Tibial nerve (tissue), 4 donors: Measurements from ENCODE around the gene DVL2. TPM values are rescaled to one million over a fixed set of nuclear protein-coding genes. Genes with fewer than 3 reads are reported as not detected.

Experiments used
- DNase-seq, 2 donors: peaks; one replicate each; pipeline ENCODE4 v3.0.0-alpha.2; 2019; ENCODE audit warnings: low spot score in 2 of 2
- H3K27ac ChIP-seq, 4 donors: fragments of 200-600 bp; sonication (generic) in 3 of 4; one replicate each; pipeline ENCODE4 v1.5.1; 2017 to 2019; ENCODE audit warnings: mild to moderate bottlenecking in 1 of 4
- H3K27me3 ChIP-seq, 2 donors: fragments of 200-600 bp; sonication (generic) in 1 of 2; one replicate each; pipeline versions ENCODE4 v1.5.1 to v1.6.0; 2017 to 2019
- H3K36me3 ChIP-seq, 3 donors: fragments of 200-600 bp; sonication (generic); one replicate each; pipeline ENCODE4 v1.5.1; 2018 to 2019
- H3K4me1 ChIP-seq, 4 donors: fragments of 200-600 bp; sonication (generic) in 3 of 4; one replicate each; pipeline ENCODE4 v1.5.1; 2017 to 2019
- H3K4me3 ChIP-seq, 4 donors: fragments of 200-600 bp; sonication (generic) in 3 of 4; one replicate each; pipeline ENCODE4 v1.5.1; 2017 to 2019; ENCODE audit warnings: mild to moderate bottlenecking in 1 of 4, moderate library complexity in 1 of 4
- H3K9me3 ChIP-seq, 4 donors: fragments of 200-600 bp; sonication (generic) in 3 of 4; one replicate each; pipeline ENCODE4 v1.5.1; 2017 to 2019
- EP300 ChIP-seq, 2 donors: sonication (generic); formaldehyde crosslinking; IDR thresholded peaks; one replicate each; pipeline ENCODE4 v1.6.1; 2017; ENCODE audit warnings: antibody characterized with exemption in 2 of 2, mild to moderate bottlenecking in 1 of 2
- POLR2A ChIP-seq, 2 donors: fragments of 450-650 bp; IDR thresholded peaks; one replicate each; pipeline ENCODE4 v1.6.1; 2017; ENCODE audit warnings: antibody characterized with exemption in 2 of 2, mild to moderate bottlenecking in 2 of 2, moderate library complexity in 2 of 2
- WGBS, 2 donors: methylation state at CpG; one replicate each; pipeline ENCODE4 v1.1.5; 2018; 5-methylcytosine and 5-hydroxymethylcytosine counted together
- total RNA-seq, 4 donors: library from RNA; depleted of rRNA; stranded (reverse); fragments of >200 nt; gene quantifications; one replicate each; pipeline ENCODE4 v1.1.0, GENCODE V29; 2016
- TF ChIP-seq, protein P1 (sequence below), 5 experiments: fragments of 200-600 bp in 3 of 5; fragments of 450-650 bp in 2 of 5; sonication (generic) in 3 of 5; IDR thresholded peaks; one replicate each; pipeline ENCODE4 v1.5.1; 2016 to 2019; ENCODE audit warnings: antibody characterized with exemption in 5 of 5, mild to moderate bottlenecking in 3 of 5, moderate library complexity in 2 of 5

The DVL2 gene
- total RNA-seq, 4 donors from 2014 or later, result 41.4 to 51.2 (median 46.7) TPM

DNA sequence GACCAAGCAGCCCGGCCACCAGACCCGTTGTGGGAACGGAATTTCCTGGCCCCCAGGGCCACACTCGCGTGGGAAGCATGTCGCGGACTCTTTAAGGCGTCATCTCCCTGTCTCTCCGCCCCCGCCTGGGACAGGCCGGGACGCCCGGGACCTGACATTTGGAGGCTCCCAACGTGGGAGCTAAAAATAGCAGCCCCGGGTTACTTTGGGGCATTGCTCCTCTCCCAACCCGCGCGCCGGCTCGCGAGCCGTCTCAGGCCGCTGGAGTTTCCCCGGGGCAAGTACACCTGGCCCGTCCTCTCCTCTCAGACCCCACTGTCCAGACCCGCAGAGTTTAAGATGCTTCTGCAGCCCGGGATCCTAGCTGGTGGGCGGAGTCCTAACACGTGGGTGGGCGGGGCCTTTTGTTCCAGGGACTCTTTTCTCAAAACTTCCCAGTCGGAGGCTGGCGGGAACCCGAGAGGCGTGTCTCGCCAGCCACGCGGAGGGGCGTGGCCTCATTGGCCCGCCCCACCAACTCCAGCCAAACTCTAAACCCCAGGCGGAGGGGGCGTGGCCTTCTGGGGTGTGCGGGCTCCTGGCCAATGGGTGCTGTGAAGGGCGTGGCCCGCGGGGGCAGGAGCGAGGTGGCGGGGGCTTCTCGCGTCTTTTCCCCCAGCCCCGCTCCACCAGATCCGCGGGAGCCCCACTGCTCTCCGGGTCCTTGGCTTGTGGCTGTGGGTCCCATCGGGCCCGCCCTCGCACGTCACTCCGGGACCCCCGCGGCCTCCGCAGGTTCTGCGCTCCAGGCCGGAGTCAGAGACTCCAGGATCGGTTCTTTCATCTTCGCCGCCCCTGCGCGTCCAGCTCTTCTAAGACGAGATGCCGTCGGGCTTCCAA lies 47.0 kb upstream of the DVL2 start, which contains the start of gene SLC2A4:
TSS of gene SLC2A4 (plus strand) at position 645 of the 879 bp plus-strand sequence. CDS start at position 862, 217 bp downstream.
- Histone ChIP-seq H3K36me3 (no peaks in the 10 kb centered on the region), H3K27me3 (peaks cover 0 to 20% of the 10 kb centered on the region in 2 donors), H3K4me1 (peaks cover 0 to 27% (median 13%) of the 10 kb centered on the region in 4 donors), H3K4me3 (peak within 1 kb of the TSS; percentile 5 to 59 (median 26)), H3K9me3 (no peaks in the 10 kb centered on the region), H3K27ac (peak within 1 kb of the TSS; percentile 21 to 86 (median 73))
- 1% methylated on average over 25 to 45 of the region's 71 CpGs for WGBS, 2 donors
- TF ChIP-seq EP300 (IDR thresholded peaks at IDR 0.05) (peak; percentile 51 to 70), POLR2A (IDR thresholded peaks at IDR 0.05) (peak in 1 of 2 donors; percentile 12)
- TF ChIP-seq, protein P1, sequence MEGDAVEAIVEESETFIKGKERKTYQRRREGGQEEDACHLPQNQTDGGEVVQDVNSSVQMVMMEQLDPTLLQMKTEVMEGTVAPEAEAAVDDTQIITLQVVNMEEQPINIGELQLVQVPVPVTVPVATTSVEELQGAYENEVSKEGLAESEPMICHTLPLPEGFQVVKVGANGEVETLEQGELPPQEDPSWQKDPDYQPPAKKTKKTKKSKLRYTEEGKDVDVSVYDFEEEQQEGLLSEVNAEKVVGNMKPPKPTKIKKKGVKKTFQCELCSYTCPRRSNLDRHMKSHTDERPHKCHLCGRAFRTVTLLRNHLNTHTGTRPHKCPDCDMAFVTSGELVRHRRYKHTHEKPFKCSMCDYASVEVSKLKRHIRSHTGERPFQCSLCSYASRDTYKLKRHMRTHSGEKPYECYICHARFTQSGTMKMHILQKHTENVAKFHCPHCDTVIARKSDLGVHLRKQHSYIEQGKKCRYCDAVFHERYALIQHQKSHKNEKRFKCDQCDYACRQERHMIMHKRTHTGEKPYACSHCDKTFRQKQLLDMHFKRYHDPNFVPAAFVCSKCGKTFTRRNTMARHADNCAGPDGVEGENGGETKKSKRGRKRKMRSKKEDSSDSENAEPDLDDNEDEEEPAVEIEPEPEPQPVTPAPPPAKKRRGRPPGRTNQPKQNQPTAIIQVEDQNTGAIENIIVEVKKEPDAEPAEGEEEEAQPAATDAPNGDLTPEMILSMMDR (IDR thresholded peaks at IDR 0.05), result no peak
- DNase-seq, result peak; percentile 87 to 95

DNA sequence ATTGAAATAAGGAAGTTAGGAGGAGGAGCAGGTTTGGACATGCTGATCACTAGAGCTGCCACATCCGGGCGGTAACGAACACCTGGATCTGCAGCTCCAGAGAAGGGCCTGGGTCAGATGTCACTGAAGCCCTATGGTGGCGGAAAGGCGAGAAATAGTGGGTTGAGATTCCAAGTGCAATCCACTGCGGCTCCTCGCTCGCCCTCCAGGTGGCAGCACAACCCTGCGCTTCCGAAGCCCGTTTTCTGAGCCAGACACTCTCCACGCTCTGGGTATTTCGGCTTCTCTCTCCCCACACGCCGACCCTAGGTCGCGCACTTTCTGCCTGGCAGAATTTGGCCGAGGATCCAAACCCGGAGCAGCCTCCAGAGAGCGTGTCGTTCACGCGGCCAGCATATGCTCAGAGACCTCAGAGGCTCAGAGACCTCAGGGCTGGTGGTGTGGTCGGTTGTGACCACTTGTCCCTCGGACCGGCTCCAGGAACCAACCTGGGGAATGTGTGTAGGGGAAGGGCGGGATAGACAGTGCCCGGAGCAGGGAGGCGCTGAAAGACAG lies 46.3 kb upstream of the DVL2 start:
- peaks cover 0 to 27% (median 13%) of the 10 kb centered on the region in 4 donors for H3K4me1 ChIP-seq
- 1% methylated on average over 25 to 26 of the region's 29 CpGs for whole genome bisulfite sequencing, 2 donors
- H3K27ac ChIP-seq, result peak overlapping the region; percentile 21 to 86 (median 73)
- H3K36me3 ChIP-seq, result no peaks in the 10 kb centered on the region
- TF ChIP-seq, protein P1 (IDR thresholded peaks at IDR 0.05), result peak; percentile 91 to 97 (median 95)
- TF ChIP-seq EP300 (IDR thresholded peaks at IDR 0.05), result peak in 1 of 2 donors; percentile 38
- no peak for TF ChIP-seq POLR2A (IDR thresholded peaks at IDR 0.05)
- peak overlapping the region; percentile 5 to 59 (median 26) for H3K4me3 ChIP-seq
- no peaks in the 10 kb centered on the region for H3K9me3 ChIP-seq
- peak; percentile 70 to 72 for DNase-seq
- H3K27me3 ChIP-seq, result peaks cover 0 to 18% of the 10 kb centered on the region in 2 donors

GRCh38 chr17:7279448-7279847 lies 45.1 kb upstream of the DVL2 start:
- TF ChIP-seq, protein P1 (IDR thresholded peaks at IDR 0.05), result no peak
- H3K4me3 ChIP-seq, result no peak overlapping the region
- peaks cover 0 to 18% of the 10 kb centered on the region in 2 donors for H3K27me3 ChIP-seq
- H3K36me3 ChIP-seq, result no peaks in the 10 kb centered on the region
- 82 to 87% methylated on average over 8 of the region's 8 CpGs for WGBS, 2 donors
- H3K4me1 ChIP-seq, result peaks cover 0 to 27% (median 13%) of the 10 kb centered on the region in 4 donors
- DNase-seq, result no peak
- H3K9me3 ChIP-seq, result no peaks in the 10 kb centered on the region
- H3K27ac ChIP-seq, result peak overlapping the region in 1 of 4 donors; percentile 5

- H3K36me3 ChIP-seq, result no peaks in the 10 kb centered on the region
- DNase-seq, result no peak
- H3K4me1 ChIP-seq, result peaks cover 0 to 21% (median 4%) of the 10 kb centered on the region in 4 donors
- no peaks in the 10 kb centered on the region for H3K9me3 ChIP-seq
- no peak overlapping the region for H3K27ac ChIP-seq
- TF ChIP-seq POLR2A (IDR thresholded peaks at IDR 0.05) (no peak), EP300 (IDR thresholded peaks at IDR 0.05) (no peak)
- TF ChIP-seq, protein P1 (IDR thresholded peaks at IDR 0.05), result no peak
- no peak overlapping the region for H3K4me3 ChIP-seq
- WGBS, 2 donors, result 38 to 42% methylated on average over 1 of the region's 1 CpG
- peaks cover 0 to 39% of the 10 kb centered on the region in 2 donors for H3K27me3 ChIP-seq
Measured at GRCh38 chr17:7266784-7267183, 32.5 kb upstream of the DVL2 start.

DNA sequence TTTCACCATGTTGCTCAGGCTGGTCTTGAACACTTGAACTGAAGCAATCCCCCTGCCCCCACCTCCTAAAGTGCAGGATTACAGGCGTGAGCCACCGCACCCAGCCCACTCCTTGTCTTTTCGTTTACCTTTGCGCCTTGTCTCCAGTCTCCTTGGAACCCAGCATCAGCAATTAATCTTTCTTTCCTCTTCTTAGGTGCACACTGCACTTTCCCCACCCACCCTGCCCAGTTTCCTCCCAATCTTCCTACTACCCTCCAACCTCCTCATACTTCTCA lies 29.4 kb upstream of the DVL2 start:
- WGBS, 2 donors, result 55 to 56% methylated on average over 4 of the region's 4 CpGs
- Histone ChIP-seq H3K36me3 (peaks cover 0 to 13% (median 0%) of the 10 kb centered on the region in 3 donors), H3K27me3 (peaks cover 0 to 55% of the 10 kb centered on the region in 2 donors), H3K9me3 (no peaks in the 10 kb centered on the region), H3K4me3 (peak overlapping the region in 1 of 4 donors; percentile 41), H3K27ac (peak overlapping the region in 1 of 4 donors; percentile 76), H3K4me1 (peaks cover 0 to 38% (median 13%) of the 10 kb centered on the region in 4 donors)
- no peak for TF ChIP-seq POLR2A (IDR thresholded peaks at IDR 0.05)
- no peak for TF ChIP-seq EP300 (IDR thresholded peaks at IDR 0.05)
- TF ChIP-seq, protein P1 (IDR thresholded peaks at IDR 0.05), result no peak
- DNase-seq, result no peak
